Measurements from ENCODE around the gene CACNB3.
A peak's percentile ranks its signal among the peaks of the same experiment; 100 is the strongest.
"Not testable (repeated sequence)": the region's sequence is repeated elsewhere in the genome, so short reads cannot be mapped to it uniquely, and the experiment has no call there.

CACNB3 gene

DNA sequence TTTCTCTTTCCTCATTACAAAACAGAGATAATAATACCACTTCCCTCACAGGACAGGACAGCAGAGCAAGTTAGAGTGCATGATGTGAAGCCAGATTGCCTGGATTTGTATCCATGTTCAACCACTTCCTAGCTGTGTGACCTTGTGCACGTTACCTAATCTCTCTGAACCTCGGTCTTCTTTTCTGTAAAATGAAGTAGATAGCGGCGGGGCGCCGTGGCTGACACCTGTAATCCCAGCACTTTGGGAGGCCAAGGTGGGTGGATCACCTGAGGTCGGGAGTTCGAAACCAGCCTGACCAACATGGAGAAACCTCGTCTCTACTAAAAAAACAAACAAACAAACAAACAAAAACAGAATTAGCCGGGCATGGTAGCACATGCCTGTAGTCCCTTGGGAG, 36.6 kb downstream of the CACNB3 start:
- DNase-seq (ENCODE audit: low read depth in 2 of 2) = not testable (repeated sequence)

DNA sequence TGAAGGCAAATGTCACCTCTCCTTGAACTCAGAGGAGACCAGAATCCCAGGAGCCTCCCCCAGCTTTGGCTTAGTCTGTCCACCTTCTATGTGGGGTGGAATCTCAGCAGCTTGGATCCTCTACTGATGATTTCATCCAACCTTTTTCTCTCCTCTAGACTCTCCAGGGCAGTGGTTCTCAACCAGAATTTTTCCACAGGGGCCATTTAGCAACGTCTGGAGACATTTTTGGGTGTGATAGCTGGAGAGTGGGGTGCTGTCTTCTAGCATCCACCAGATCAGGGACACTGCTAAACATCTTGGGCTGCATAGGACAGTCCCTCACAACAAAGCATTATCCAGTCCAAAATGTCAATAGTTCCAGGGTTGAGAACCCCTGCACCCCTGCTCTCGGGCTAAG, 38.1 kb downstream of the CACNB3 start:
- no peak for DNase-seq (ENCODE audit: low read depth in 2 of 2)

- DNase-seq (ENCODE audit: low read depth in 2 of 2) = no peak
Observed at GRCh38 chr12:48857278-48857994, 39.1 kb downstream of the CACNB3 start.

DNA sequence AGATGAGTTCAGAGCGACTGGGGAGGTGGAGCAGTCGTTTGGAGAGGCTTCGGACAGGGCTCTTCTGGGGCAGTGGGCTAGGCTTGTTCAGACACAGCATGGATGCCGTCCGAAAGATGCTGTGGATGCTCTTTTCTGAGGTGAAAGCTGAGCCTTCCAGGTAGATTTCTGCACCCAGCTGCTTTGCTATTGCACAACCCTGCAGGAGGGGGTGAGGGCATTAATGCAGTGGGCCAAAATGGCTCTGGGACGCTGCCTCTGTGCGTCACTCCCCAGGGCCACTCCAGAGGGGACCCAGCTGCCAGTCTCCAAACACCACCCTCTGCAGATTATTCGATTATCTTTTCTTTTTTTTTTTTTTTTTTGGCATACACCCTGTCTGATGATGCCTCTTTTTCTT, 39.7 kb downstream of the CACNB3 start:
- DNase-seq (ENCODE audit: low read depth in 2 of 2) = no peak

DNA sequence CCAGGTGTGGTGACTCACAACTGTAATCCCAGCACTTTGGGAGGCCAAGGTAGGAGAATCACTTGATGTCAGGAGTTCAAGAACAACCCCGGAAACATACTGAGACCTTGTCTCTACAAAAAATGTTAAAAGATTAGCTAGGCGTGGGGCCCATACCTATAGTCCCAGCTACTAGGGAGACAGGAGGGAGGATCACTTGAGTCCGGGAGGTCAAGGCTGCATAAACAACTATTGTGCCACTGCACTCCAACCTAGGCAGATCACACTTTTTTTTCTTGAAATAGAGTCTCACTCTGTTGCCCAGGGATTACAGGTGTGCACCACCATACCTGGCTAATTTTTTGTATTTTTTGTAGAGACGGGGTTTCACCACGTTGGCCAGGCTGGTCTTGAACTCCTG, 41.3 kb downstream of the CACNB3 start:
- DNase-seq (ENCODE audit: low read depth in 2 of 2) = no peak

GRCh38 chr12:48860236-48860635, 41.9 kb downstream of the CACNB3 start:
- not testable (repeated sequence) for DNase-seq (ENCODE audit: low read depth in 2 of 2)

DNA sequence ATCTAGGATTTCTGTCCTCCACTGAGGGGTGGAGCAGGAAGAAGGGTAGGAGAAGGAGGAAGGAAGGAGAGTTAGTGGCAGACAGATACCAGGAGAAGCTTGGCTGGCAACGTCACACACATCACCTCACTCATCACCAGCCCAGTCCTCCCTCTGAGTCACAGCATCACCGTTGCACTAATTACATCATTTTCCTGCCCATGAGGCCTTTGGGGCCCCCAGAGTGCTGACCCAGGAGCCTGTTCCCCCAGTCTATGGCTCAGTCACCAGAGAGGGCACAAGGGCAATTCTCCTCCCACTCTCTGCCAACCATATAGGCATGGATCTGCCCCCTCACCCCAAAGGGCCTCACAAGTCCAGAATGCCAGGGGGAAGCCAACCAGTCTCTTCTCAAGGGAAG, 42.8 kb downstream of the CACNB3 start:
- DNase-seq (ENCODE audit: low read depth in 2 of 2) = no peak

DNA sequence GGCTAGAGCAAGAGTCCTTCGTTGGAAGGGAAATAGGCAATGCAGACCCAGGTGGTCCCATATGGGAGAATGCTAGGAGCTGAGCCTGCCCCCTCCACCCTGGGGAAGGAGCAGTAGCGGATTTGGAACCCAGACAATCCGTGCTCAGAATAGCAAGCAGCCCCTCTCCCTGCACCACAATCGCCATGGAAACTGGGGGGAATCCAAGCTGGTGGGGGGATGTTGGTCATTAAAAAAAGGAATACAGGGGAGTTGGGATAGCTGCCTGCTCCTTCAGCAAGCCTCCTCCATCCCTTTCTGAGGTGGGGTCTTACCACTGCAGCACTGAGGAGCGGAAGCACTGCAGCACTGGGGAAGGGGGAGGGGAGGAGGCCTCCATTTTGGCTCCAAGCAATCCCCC, 44.5 kb downstream of the CACNB3 start:
- no peak for DNase-seq (ENCODE audit: low read depth in 2 of 2)

DNA sequence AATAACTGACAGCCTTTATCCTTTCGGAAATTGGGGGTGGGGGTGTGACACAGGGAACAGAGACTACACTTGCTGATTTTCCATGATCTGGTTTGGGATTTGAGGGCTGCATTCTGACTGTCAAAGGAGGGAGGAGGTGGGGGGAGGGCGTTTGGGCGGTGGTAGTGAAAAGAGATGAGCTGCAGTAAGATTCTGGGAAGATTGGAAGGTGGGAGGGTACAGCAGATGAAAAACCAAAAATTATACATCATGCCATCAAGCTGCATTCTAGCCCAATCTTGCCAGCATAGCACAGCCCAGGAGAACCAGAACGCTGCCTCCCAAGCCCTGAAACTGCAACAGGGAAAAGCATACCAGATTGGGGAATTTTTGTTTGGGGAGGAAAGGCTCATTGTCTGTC, 45.0 kb downstream of the CACNB3 start:
- no peak for DNase-seq (ENCODE audit: low read depth in 2 of 2)

DNA sequence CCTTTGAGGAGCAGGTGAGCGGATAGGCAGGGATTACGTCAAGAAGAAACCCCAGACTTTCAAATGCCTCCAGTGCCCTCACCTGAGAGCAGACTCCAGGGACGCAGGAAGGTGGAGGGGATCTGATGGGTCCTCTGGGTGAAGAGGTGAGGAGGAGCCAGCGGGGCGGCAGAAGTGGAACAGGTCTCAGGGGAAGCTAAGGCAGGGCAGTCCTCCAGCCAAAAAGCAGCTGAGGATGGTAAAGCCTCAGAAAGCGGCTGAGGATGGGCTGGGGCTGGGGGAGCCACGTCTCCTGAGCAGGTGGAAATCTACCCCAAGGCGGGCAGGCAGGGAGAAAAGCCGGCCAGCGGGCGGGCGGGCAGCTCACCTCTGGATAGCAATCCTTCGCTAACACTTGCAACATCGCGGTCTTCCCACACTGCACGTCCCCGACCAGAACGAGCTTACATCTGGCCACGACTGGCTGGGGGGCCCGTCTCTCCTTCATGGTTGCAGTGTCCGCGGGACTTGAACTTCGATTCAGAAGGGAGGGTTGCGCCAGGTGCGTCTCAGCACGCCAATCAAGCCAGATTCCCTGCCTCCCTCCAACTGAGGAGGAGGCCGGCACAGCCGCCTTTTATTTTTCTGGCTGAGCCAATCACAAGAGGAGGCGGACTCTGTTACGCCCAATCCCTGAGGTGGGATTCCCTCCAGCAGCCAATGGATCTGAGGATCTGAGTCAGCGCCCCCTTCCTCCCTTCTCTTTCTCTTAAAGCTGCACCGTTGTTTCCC, 47.2 kb downstream of the CACNB3 start, which contains the start of gene RND1:
RND1 (minus strand) TSS at position 590 of the 771 bp plus-strand sequence; CDS start at position 487, 103 bp downstream.
- peak; percentile 70 to 78 for DNase-seq (ENCODE audit: low read depth in 2 of 2)

- DNase-seq (ENCODE audit: low read depth in 2 of 2) = no peak
Observed at GRCh38 chr12:48866052-48866711, 47.9 kb downstream of the CACNB3 start.

DNA sequence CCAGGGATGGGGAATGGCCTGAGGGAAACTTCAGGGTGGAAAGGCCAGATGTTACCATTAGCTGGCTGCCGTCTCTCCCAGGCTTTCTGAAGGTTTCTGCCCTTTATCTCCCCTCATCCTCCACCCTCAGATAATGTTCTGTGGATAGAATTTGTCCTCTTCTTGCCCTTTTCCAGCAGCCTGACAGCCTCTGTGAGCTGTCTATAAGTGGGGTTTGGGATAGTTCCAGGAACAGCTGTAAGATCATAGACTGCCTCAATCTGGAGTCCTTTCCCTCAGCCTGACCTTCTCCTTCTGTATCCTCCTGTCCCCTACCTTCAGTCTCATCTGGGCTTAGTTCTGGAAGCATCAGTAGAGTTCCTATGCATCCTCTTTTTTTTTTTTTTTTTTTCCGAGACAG, 50.2 kb downstream of the CACNB3 start:
- DNase-seq (ENCODE audit: low read depth in 2 of 2) = no peak

DNA sequence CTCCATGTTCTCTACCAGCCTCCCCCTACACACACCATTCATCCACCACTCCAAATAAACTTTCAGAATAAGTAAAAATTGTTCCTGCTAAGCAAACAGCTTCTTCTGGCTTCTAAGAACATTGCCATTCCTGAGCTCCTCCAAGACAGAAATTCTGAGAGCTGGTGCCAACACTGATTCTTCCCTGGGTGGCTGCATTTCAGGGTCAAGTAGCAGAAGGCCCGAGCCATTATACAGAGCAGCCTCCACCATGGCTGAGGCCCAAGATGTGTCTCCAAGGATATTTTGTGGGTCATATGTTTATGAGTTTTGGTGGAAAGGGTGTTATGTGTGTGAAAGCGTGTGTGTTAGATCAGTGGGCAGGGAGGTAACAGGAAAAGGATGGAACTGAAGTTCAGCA, 50.9 kb downstream of the CACNB3 start:
- no peak for DNase-seq (ENCODE audit: low read depth in 2 of 2)

GRCh38 chr12:48873096-48873495, 54.8 kb downstream of the CACNB3 start:
- DNase-seq (ENCODE audit: low read depth in 2 of 2) = no peak

GRCh38 chr12:48873534-48873933, 55.2 kb downstream of the CACNB3 start:
- DNase-seq (ENCODE audit: low read depth in 2 of 2) = not testable (repeated sequence)

- no peak for DNase-seq (ENCODE audit: low read depth in 2 of 2)
Observed at GRCh38 chr12:48875944-48876515, 57.7 kb downstream of the CACNB3 start.

Data from stimulated activated CD4-positive, alpha-beta T cell treated with anti-CD3 and anti-CD28 coated beads, Interleukin-12 subunit alpha, Interleukin-12 subunit beta, amount 100 ng/mL, for 24 hours (primary cell).